HEK293 (cell line): ENCODE results near the gene QPCTL.

Experiments
- CTCF ChIA-PET: fragments of 350-600 bp; formaldehyde crosslinking; extraction: SDS; loops from one replicate; lab custom pipeline; 2021; ENCODE audit warnings: antibody characterized with exemption; lab: Yijun Ruan, JAX
- POLR2A ChIA-PET: fragments of 300-600 bp; formaldehyde crosslinking; extraction: SDS; loops from one replicate; lab custom pipeline; 2020; ENCODE audit warnings: antibody characterized with exemption, inconsistent platforms; lab: Yijun Ruan, JAX
- H3K27ac ChIP-seq: fragments of 200-500 bp; sonication (Bioruptor generic); 2 replicates; pipeline ENCODE4 v1.5.1; 2014; ENCODE audit warnings: low read depth, low read length, control low read depth, inconsistent platforms; ENCODE audit errors: extremely low read depth
- H3K36me3 ChIP-seq, 2 experiments: fragments of 200-500 bp in 1 of 2; sonication (Bioruptor generic) in 1 of 2; 1 replicate in 1 of 2; 2 replicates in 1 of 2; pipeline ENCODE4 v1.5.1; 2014 to 2017; ENCODE audit warnings: inconsistent platforms in 2 of 2, low read length in 2 of 2; ENCODE audit not compliant: control insufficient read depth in 2 of 2, insufficient read depth in 1 of 2
- H3K4me1 ChIP-seq: fragments of 200-500 bp; sonication (Bioruptor generic); 2 replicates; pipeline ENCODE4 v1.5.1; 2014; ENCODE audit warnings: mild to moderate bottlenecking, low read length, inconsistent platforms; ENCODE audit not compliant: control insufficient read depth, insufficient read depth
- H3K4me3 ChIP-seq: 2 replicates; pipeline ENCODE4 v1.5.1; 2011; ENCODE audit warnings: low read depth, mild to moderate bottlenecking, control low read depth, low read length, moderate library complexity
- H3K9me3 ChIP-seq: fragments of 200-500 bp; sonication (Bioruptor generic); 2 replicates; pipeline ENCODE4 v1.5.1; 2014; ENCODE audit warnings: low read depth, low read length, inconsistent platforms; ENCODE audit not compliant: control insufficient read depth, insufficient read depth
- IKZF3 ChIP-seq: fragments of 450-650 bp; IDR thresholded peaks from 2 replicates; pipeline ENCODE4 v1.5.0; 2018; ENCODE audit warnings: missing biosample characterization, mild to moderate bottlenecking, missing genetic modification characterization, moderate library complexity
- KLF16 ChIP-seq: fragments of 450-650 bp; formaldehyde crosslinking; IDR thresholded peaks from 2 replicates; pipeline ENCODE4 v1.5.1; 2017; ENCODE audit warnings: missing biosample characterization, missing genetic modification characterization
- TCF7L2 ChIP-seq: IDR thresholded peaks from 2 replicates; pipeline ENCODE4 v1.6.1; 2011; ENCODE audit warnings: low read depth, mild to moderate bottlenecking, inconsistent platforms, low read length, moderate library complexity, borderline replicate concordance
- YY1 ChIP-seq: fragments of 450-650 bp; formaldehyde crosslinking; IDR thresholded peaks from 2 replicates; pipeline ENCODE4 v1.5.1; 2018; ENCODE audit warnings: missing biosample characterization, missing genetic modification characterization
- ZBTB1 ChIP-seq: fragments of 450-650 bp; formaldehyde crosslinking; IDR thresholded peaks from 2 replicates; pipeline ENCODE4 v1.5.1; 2016; ENCODE audit warnings: missing biosample characterization, missing genetic modification characterization
- ZBTB8A ChIP-seq: fragments of 450-650 bp; formaldehyde crosslinking; IDR thresholded peaks from 2 replicates; pipeline ENCODE4 v1.5.1; 2016; ENCODE audit warnings: missing biosample characterization, missing genetic modification characterization
- ZNF140 ChIP-seq: fragments of 450-650 bp; formaldehyde crosslinking; IDR thresholded peaks from 2 replicates; pipeline ENCODE4 v1.5.1; 2016; ENCODE audit warnings: missing biosample characterization, missing genetic modification characterization
- ZNF16 ChIP-seq: fragments of 450-650 bp; formaldehyde crosslinking; IDR thresholded peaks from 2 replicates; pipeline ENCODE4 v1.5.1; 2016; ENCODE audit warnings: low read depth, missing biosample characterization, missing genetic modification characterization
- ZNF174 ChIP-seq: fragments of 450-650 bp; formaldehyde crosslinking; IDR thresholded peaks from 2 replicates; pipeline ENCODE4 v1.5.0; 2017; ENCODE audit warnings: missing biosample characterization, mild to moderate bottlenecking, missing genetic modification characterization
- ZNF202 ChIP-seq: fragments of 450-650 bp; formaldehyde crosslinking; IDR thresholded peaks from 2 replicates; pipeline ENCODE4 v1.5.1; 2016; ENCODE audit warnings: missing biosample characterization, missing genetic modification characterization, borderline replicate concordance
- ZNF266 ChIP-seq: fragments of 450-650 bp; formaldehyde crosslinking; IDR thresholded peaks from 2 replicates; pipeline ENCODE4 v1.5.1; 2016; ENCODE audit warnings: missing biosample characterization, missing genetic modification characterization, low read depth
- ZNF274 ChIP-seq, 2 experiments: fragments of 200-500 bp in 1 of 2; fragments of 450-650 bp in 1 of 2; sonication (Bioruptor generic) in 1 of 2; formaldehyde crosslinking in 1 of 2; IDR thresholded peaks; 2 replicates each; pipeline versions ENCODE4 v1.5.1 to v1.6.1; 2014 to 2016; ENCODE audit warnings: borderline replicate concordance in 1 of 2, inconsistent platforms in 1 of 2, low read length in 1 of 2, missing biosample characterization in 1 of 2, missing genetic modification characterization in 1 of 2
- ZNF292 ChIP-seq: fragments of 450-650 bp; formaldehyde crosslinking; IDR thresholded peaks from 2 replicates; pipeline ENCODE4 v1.5.1; 2016; ENCODE audit warnings: low read depth, missing biosample characterization, missing genetic modification characterization, borderline replicate concordance
- ZNF335 ChIP-seq: fragments of 450-650 bp; formaldehyde crosslinking; conservative IDR thresholded peaks from 2 replicates; pipeline ENCODE4 v1.5.1; 2016; ENCODE audit warnings: missing biosample characterization, missing genetic modification characterization
- ZNF391 ChIP-seq: fragments of 450-650 bp; formaldehyde crosslinking; IDR thresholded peaks from 2 replicates; pipeline ENCODE4 v1.5.1; 2016; ENCODE audit warnings: low read depth, missing biosample characterization, missing genetic modification characterization, borderline replicate concordance
- ZNF426 ChIP-seq: fragments of 450-650 bp; formaldehyde crosslinking; IDR thresholded peaks from 2 replicates; pipeline ENCODE4 v1.5.1; 2017; ENCODE audit warnings: missing biosample characterization, missing genetic modification characterization, mild to moderate bottlenecking, inconsistent platforms, moderate library complexity
- ZNF473 ChIP-seq: fragments of 450-650 bp; formaldehyde crosslinking; IDR thresholded peaks from 2 replicates; pipeline ENCODE4 v1.5.1; 2017; ENCODE audit warnings: missing biosample characterization, missing genetic modification characterization
- ZNF549 ChIP-seq: fragments of 450-650 bp; IDR thresholded peaks from 2 replicates; pipeline ENCODE4 v1.5.1; 2018; ENCODE audit warnings: missing biosample characterization, missing genetic modification characterization, mild to moderate bottlenecking, inconsistent platforms, moderate library complexity
- ZNF555 ChIP-seq: fragments of 450-650 bp; formaldehyde crosslinking; conservative IDR thresholded peaks from 2 replicates; pipeline ENCODE4 v1.5.1; 2017; ENCODE audit warnings: missing biosample characterization, mild to moderate bottlenecking, missing genetic modification characterization, inconsistent platforms
- ZNF660 ChIP-seq: fragments of 450-650 bp; IDR thresholded peaks from 2 replicates; pipeline ENCODE4 v1.5.1; 2018; ENCODE audit warnings: missing biosample characterization, mild to moderate bottlenecking, missing genetic modification characterization
- ZNF664 ChIP-seq: fragments of 450-650 bp; formaldehyde crosslinking; IDR thresholded peaks from 2 replicates; pipeline ENCODE4 v1.5.1; 2016; ENCODE audit warnings: missing biosample characterization, missing genetic modification characterization
- ZNF677 ChIP-seq: fragments of 450-650 bp; IDR thresholded peaks from 2 replicates; pipeline ENCODE4 v1.5.0; 2018; ENCODE audit warnings: missing biosample characterization, mild to moderate bottlenecking, missing genetic modification characterization, moderate library complexity
- TF ChIP-seq, protein P1 (sequence below): fragments of 450-650 bp; formaldehyde crosslinking; IDR thresholded peaks from 2 replicates; pipeline ENCODE4 v1.5.1; 2016; ENCODE audit warnings: missing biosample characterization, missing genetic modification characterization, borderline replicate concordance
- TF ChIP-seq, protein P2 (sequence below): fragments of 450-650 bp; formaldehyde crosslinking; conservative IDR thresholded peaks from 2 replicates; pipeline ENCODE4 v1.5.1; 2016; ENCODE audit warnings: low read depth, missing biosample characterization, missing genetic modification characterization
- TF ChIP-seq, protein P3 (sequence below): fragments of 450-650 bp; formaldehyde crosslinking; IDR thresholded peaks from 2 replicates; pipeline ENCODE4 v1.5.1; 2017; ENCODE audit warnings: missing biosample characterization, mild to moderate bottlenecking, missing genetic modification characterization, moderate library complexity
- TF ChIP-seq, protein P4 (sequence below): fragments of 450-650 bp; formaldehyde crosslinking; IDR thresholded peaks from 2 replicates; pipeline ENCODE4 v1.5.1; 2016; ENCODE audit warnings: missing biosample characterization, missing genetic modification characterization

QPCTL gene

DNA sequence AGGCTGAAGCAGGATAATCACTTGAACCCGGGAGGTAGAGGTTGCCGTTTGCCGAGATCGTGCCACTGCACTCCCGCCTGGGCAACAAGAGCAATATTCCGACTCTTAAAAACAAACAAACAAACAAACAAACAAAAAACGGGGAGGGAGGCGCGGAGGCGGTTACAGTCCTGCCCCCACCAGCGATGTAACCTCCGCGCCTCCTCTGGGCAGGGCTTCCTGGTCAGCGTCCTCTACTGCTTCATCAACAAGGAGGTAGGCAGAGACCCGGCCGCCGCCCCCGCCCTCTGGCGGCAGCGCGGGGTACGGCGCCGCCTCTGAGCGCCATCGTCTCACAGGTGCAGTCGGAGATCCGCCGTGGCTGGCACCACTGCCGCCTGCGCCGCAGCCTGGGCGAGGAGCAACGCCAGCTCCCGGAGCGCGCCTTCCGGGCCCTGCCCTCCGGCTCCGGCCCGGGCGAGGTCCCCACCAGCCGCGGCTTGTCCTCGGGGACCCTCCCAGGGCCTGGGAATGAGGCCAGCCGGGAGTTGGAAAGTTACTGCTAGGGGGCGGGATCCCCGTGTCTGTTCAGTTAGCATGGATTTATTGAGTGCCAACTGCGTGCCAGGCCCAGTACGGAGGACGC lies 11.0 kb upstream of the QPCTL start:
- no peaks in the 10 kb centered on the region for H3K9me3 ChIP-seq
- peaks cover 11% of the 10 kb centered on the region for H3K4me1 ChIP-seq
- peaks cover 26 to 32% of the 10 kb centered on the region in 2 experiments; a peak in 2 of 3 replicates for H3K36me3 ChIP-seq
- H3K4me3 ChIP-seq = peak overlapping the region; percentile 25
- H3K27ac ChIP-seq = no peak overlapping the region; the same call in 1 of the 2 replicates
- ChIA-PET POLR2A (interaction anchor here (0.6 to 2.4 kb wide), 6 partner anchors 9 to 88 kb away, joined by 3 to 12 read pairs (median 6); partner anchors contain the start of genes QPCTL, SIX5 and SNRPD2), CTCF (interaction anchor here (0.7 to 11.3 kb wide), 14 partner anchors 10 to 379 kb away, joined by 3 to 121 read pairs (median 5); partner anchors contain the start of genes GIPR, QPCTL and SNRPD2)
- TF ChIP-seq ZNF274 (IDR thresholded peaks at IDR 0.05; ENCODE audit: low read length) (no peak), ZNF274 (tag by site-specific recombination; IDR thresholded peaks at IDR 0.05; ENCODE audit: borderline replicate concordance) (no peak), ZNF660 (tag by site-specific recombination) (peak; percentile 78), YY1 (no peak), ZNF664 (tag by site-specific recombination) (no peak), ZBTB1 (tag by site-specific recombination) (no peak), ZBTB8A (0 out of 2 replicates have a peak, but pooled peaks have one; percentile 12), ZNF677 (tag by site-specific recombination) (no peak), ZNF426 (tag by site-specific recombination) (no peak), ZNF473 (tag by site-specific recombination) (no peak), ZNF292 (no peak), ZNF266 (tag by site-specific recombination) (no peak), KLF16 (tag by site-specific recombination) (peak; percentile 62; the same call in 1 of the 2 replicates), ZNF555 (tag by site-specific recombination) (no peak), TCF7L2 (no peak), ZNF16 (tag by site-specific recombination) (no peak), ZNF140 (tag by site-specific recombination) (no peak), ZNF335 (tag by site-specific recombination) (peak; percentile 76), ZNF202 (tag by site-specific recombination) (no peak), ZNF549 (tag by site-specific recombination) (no peak), IKZF3 (tag by site-specific recombination) (0 out of 2 replicates have a peak, but pooled peaks have one; percentile 19), ZNF391 (tag by site-specific recombination) (0 out of 2 replicates have a peak, but pooled peaks have one; percentile 13), ZNF174 (tag by site-specific recombination) (no peak)
- TF ChIP-seq, protein P1, sequence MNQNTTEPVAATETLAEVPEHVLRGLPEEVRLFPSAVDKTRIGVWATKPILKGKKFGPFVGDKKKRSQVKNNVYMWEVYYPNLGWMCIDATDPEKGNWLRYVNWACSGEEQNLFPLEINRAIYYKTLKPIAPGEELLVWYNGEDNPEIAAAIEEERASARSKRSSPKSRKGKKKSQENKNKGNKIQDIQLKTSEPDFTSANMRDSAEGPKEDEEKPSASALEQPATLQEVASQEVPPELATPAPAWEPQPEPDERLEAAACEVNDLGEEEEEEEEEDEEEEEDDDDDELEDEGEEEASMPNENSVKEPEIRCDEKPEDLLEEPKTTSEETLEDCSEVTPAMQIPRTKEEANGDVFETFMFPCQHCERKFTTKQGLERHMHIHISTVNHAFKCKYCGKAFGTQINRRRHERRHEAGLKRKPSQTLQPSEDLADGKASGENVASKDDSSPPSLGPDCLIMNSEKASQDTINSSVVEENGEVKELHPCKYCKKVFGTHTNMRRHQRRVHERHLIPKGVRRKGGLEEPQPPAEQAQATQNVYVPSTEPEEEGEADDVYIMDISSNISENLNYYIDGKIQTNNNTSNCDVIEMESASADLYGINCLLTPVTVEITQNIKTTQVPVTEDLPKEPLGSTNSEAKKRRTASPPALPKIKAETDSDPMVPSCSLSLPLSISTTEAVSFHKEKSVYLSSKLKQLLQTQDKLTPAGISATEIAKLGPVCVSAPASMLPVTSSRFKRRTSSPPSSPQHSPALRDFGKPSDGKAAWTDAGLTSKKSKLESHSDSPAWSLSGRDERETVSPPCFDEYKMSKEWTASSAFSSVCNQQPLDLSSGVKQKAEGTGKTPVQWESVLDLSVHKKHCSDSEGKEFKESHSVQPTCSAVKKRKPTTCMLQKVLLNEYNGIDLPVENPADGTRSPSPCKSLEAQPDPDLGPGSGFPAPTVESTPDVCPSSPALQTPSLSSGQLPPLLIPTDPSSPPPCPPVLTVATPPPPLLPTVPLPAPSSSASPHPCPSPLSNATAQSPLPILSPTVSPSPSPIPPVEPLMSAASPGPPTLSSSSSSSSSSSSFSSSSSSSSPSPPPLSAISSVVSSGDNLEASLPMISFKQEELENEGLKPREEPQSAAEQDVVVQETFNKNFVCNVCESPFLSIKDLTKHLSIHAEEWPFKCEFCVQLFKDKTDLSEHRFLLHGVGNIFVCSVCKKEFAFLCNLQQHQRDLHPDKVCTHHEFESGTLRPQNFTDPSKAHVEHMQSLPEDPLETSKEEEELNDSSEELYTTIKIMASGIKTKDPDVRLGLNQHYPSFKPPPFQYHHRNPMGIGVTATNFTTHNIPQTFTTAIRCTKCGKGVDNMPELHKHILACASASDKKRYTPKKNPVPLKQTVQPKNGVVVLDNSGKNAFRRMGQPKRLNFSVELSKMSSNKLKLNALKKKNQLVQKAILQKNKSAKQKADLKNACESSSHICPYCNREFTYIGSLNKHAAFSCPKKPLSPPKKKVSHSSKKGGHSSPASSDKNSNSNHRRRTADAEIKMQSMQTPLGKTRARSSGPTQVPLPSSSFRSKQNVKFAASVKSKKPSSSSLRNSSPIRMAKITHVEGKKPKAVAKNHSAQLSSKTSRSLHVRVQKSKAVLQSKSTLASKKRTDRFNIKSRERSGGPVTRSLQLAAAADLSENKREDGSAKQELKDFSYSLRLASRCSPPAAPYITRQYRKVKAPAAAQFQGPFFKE (tag by site-specific recombination) = no peak
- TF ChIP-seq, protein P2, sequence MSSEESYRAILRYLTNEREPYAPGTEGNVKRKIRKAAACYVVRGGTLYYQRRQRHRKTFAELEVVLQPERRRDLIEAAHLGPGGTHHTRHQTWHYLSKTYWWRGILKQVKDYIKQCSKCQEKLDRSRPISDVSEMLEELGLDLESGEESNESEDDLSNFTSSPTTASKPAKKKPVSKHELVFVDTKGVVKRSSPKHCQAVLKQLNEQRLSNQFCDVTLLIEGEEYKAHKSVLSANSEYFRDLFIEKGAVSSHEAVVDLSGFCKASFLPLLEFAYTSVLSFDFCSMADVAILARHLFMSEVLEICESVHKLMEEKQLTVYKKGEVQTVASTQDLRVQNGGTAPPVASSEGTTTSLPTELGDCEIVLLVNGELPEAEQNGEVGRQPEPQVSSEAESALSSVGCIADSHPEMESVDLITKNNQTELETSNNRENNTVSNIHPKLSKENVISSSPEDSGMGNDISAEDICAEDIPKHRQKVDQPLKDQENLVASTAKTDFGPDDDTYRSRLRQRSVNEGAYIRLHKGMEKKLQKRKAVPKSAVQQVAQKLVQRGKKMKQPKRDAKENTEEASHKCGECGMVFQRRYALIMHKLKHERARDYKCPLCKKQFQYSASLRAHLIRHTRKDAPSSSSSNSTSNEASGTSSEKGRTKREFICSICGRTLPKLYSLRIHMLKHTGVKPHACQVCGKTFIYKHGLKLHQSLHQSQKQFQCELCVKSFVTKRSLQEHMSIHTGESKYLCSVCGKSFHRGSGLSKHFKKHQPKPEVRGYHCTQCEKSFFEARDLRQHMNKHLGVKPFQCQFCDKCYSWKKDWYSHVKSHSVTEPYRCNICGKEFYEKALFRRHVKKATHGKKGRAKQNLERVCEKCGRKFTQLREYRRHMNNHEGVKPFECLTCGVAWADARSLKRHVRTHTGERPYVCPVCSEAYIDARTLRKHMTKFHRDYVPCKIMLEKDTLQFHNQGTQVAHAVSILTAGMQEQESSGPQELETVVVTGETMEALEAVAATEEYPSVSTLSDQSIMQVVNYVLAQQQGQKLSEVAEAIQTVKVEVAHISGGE (tag by site-specific recombination) = 0 out of 2 replicates have a peak, but pooled peaks have one; percentile 14
- TF ChIP-seq, protein P3, sequence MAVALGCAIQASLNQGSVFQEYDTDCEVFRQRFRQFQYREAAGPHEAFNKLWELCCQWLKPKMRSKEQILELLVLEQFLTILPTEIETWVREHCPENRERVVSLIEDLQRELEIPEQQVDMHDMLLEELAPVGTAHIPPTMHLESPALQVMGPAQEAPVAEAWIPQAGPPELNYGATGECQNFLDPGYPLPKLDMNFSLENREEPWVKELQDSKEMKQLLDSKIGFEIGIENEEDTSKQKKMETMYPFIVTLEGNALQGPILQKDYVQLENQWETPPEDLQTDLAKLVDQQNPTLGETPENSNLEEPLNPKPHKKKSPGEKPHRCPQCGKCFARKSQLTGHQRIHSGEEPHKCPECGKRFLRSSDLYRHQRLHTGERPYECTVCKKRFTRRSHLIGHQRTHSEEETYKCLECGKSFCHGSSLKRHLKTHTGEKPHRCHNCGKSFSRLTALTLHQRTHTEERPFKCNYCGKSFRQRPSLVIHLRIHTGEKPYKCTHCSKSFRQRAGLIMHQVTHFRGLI (tag by site-specific recombination) = no peak
- TF ChIP-seq, protein P4, sequence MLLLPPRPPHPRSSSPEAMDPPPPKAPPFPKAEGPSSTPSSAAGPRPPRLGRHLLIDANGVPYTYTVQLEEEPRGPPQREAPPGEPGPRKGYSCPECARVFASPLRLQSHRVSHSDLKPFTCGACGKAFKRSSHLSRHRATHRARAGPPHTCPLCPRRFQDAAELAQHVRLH (tag by site-specific recombination) = peak; percentile 63; the same call in 1 of the 2 replicates
